ENCODE results near the gene EBLN1.

DNA sequence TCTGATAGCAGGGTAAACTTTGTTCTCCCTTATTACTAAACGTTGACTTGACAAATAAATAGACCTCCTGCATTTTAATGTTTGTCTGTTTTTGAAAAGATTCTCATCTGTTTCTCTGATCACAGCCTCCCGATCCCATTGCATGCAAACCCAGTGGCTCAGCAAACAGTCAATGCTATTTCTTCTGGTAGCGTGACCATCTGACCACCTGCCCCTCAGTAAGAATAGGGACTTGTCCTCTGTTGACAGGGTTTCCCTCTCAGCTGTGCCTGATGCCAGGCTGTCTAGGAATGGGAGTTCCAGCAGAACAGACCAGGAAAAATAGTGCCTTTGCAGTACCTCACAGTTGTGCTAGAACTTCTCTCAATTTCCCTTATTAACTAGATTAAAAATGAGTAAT lies 40.7 kb upstream of the EBLN1 start:
- TF ChIP-seq CTCF (IDR thresholded peaks at IDR 0.05) (no peak), EP300 (IDR thresholded peaks at IDR 0.05; ENCODE audit: low read depth) (no peak), POLR2AphosphoS5 (IDR thresholded peaks at IDR 0.05) (no peak)

Measured in transverse colon (tissue), 4 donors.